CD4-positive, alpha-beta T cell treated with Interleukin-1 beta for 1 hour (primary cell): Measurements from ENCODE around the gene FOXP4.

Experiments
- DNase-seq, 2 donors: peaks; one replicate each; pipeline ENCODE4 v3.0.0-alpha.2; 2020 to 2022

Gene FOXP4

GRCh38 chr6:41547799-41548097 is 1.6 kb downstream of the FOXP4 start:
- DNase-seq, result no peak

GRCh38 chr6:41548098-41548840 is 2.1 kb downstream of the FOXP4 start:
- peak; percentile 19 to 28 for DNase-seq

- no peak for DNase-seq
These were observed 2.9 kb downstream of the FOXP4 start for GRCh38 chr6:41548841-41549642.

- no peak for DNase-seq
These were observed 3.5 kb downstream of the FOXP4 start for GRCh38 chr6:41549673-41550072.

GRCh38 chr6:41551086-41551700 is 5.0 kb downstream of the FOXP4 start:
- no peak for DNase-seq

GRCh38 chr6:41551857-41552256 is 5.7 kb downstream of the FOXP4 start:
- no peak for DNase-seq

GRCh38 chr6:41552723-41553122 is 6.5 kb downstream of the FOXP4 start:
- no peak for DNase-seq

GRCh38 chr6:41553405-41553999 is 7.3 kb downstream of the FOXP4 start:
- DNase-seq, result no peak

GRCh38 chr6:41555326-41556300 is 9.4 kb downstream of the FOXP4 start:
- DNase-seq, result no peak

GRCh38 chr6:41557335-41557734 is 11.2 kb downstream of the FOXP4 start:
- DNase-seq, result no peak

- DNase-seq, result no peak
These were observed 12.0 kb downstream of the FOXP4 start for GRCh38 chr6:41558033-41558807.

GRCh38 chr6:41559655-41560427 is 13.7 kb downstream of the FOXP4 start:
- DNase-seq, result no peak

- peak; percentile 92 to 93 for DNase-seq
These were observed 14.4 kb downstream of the FOXP4 start for GRCh38 chr6:41560431-41561192.

- no peak for DNase-seq
These were observed 15.2 kb downstream of the FOXP4 start for GRCh38 chr6:41561416-41561815.

GRCh38 chr6:41561931-41562911 is 16.0 kb downstream of the FOXP4 start:
- DNase-seq, result no peak

- DNase-seq, result no peak
These were observed 17.0 kb downstream of the FOXP4 start for GRCh38 chr6:41563060-41563776.

- DNase-seq, result no peak
These were observed 18.4 kb downstream of the FOXP4 start for GRCh38 chr6:41564448-41565142.
